H1 (cell line): ENCODE measurements around the gene LCN10. TPM values are rescaled to one million over a fixed set of nuclear protein-coding genes. Genes with fewer than 3 reads are reported as not detected.

Experiments
- CTCF ChIA-PET: fragments of 300-600 bp; sonication (Branson Sonifier 250); formaldehyde crosslinking; loops from one replicate; lab custom pipeline; 2021; ENCODE audit not compliant: partially characterized antibody; lab: Charles Lee
- POLR2A ChIA-PET: fragments of 300-600 bp; sonication (Branson Sonifier 250); formaldehyde crosslinking; loops from one replicate; lab custom pipeline; 2021; ENCODE audit warnings: inconsistent platforms; ENCODE audit not compliant: partially characterized antibody; lab: Charles Lee
- DNase-seq, 2 experiments: peaks; one replicate each; pipeline versions ENCODE4 v3.0.0 to v3.0.0-alpha.2; 2010 to 2022; ENCODE audit warnings: low spot score in 2 of 2, low read depth in 1 of 2, mixed read lengths in 1 of 2
- FAIRE-seq: peaks from 2 replicates; lab custom pipeline; 2011; peaks lifted over from hg19 to GRCh38; lab: Jason Lieb, UNC
- H2AFZ ChIP-seq: 2 replicates; pipeline ENCODE4 v1.8.1; 2012; ENCODE audit warnings: low read length, inconsistent platforms
- H2AK5ac ChIP-seq: 2 replicates; pipeline ENCODE4 v1.6.1; 2013; ENCODE audit warnings: low read depth, low read length
- H2BK120ac ChIP-seq: replicated peaks from 2 replicates; pipeline ENCODE3; 2013; ENCODE audit warnings: low read depth, low read length, inconsistent platforms
- H2BK12ac ChIP-seq: 2 replicates; pipeline ENCODE4 v1.6.1; 2013; ENCODE audit warnings: low read depth, low read length
- H2BK15ac ChIP-seq: 2 replicates; pipeline ENCODE4 v1.6.1; 2013; ENCODE audit warnings: low read length
- H2BK20ac ChIP-seq: 2 replicates; pipeline ENCODE4 v1.6.1; 2013; ENCODE audit warnings: low read length
- H2BK5ac ChIP-seq: 2 replicates; pipeline ENCODE4 v1.6.1; 2013; ENCODE audit warnings: low read depth, low read length
- H3K14ac ChIP-seq: 2 replicates; pipeline ENCODE4 v1.6.1; 2013; ENCODE audit warnings: inconsistent platforms; ENCODE audit not compliant: insufficient read length
- H3K18ac ChIP-seq: 2 replicates; pipeline ENCODE4 v1.6.1; 2013; ENCODE audit warnings: low read length; ENCODE audit errors: extremely low read depth
- H3K23ac ChIP-seq: 2 replicates; pipeline ENCODE4 v1.6.1; 2013; ENCODE audit warnings: inconsistent platforms; ENCODE audit not compliant: insufficient read length
- H3K23me2 ChIP-seq: 2 replicates; pipeline ENCODE4 v1.6.1; 2013; ENCODE audit warnings: low read depth, low read length
- H3K27ac ChIP-seq: 2 replicates; pipeline ENCODE4 v1.6.1; 2011; ENCODE audit warnings: low read depth, low read length, inconsistent platforms
- H3K27me3 ChIP-seq, 4 experiments: replicated peaks in 1 of 4; 1 replicate in 1 of 4; 2 replicates in 3 of 4; pipeline versions ENCODE4 v1.6.1 to v1.8.1; 2011 to 2013; ENCODE audit warnings: low read length in 3 of 4, mild to moderate bottlenecking in 3 of 4, inconsistent platforms in 2 of 4, mixed read lengths in 2 of 4, moderate library complexity in 1 of 4; ENCODE audit not compliant: control insufficient read depth in 3 of 4, insufficient read depth in 3 of 4; ENCODE audit errors: extremely low read depth in 1 of 4
- H3K36me3 ChIP-seq, 4 experiments: 2 replicates each; pipeline versions ENCODE4 v1.6.1 to v1.8.1; 2011 to 2013; ENCODE audit warnings: mild to moderate bottlenecking in 4 of 4, low read length in 3 of 4, moderate library complexity in 2 of 4, control low read depth in 1 of 4, inconsistent platforms in 1 of 4; ENCODE audit not compliant: insufficient read depth in 4 of 4, control insufficient read depth in 2 of 4
- H3K4ac ChIP-seq: replicated peaks from 2 replicates; pipeline ENCODE3; 2013; ENCODE audit warnings: low read length, low read depth, mixed read lengths, inconsistent platforms; ENCODE audit not compliant: insufficient read length
- H3K4me1 ChIP-seq, 4 experiments: replicated peaks in 1 of 4; 1 replicate in 1 of 4; 2 replicates in 3 of 4; pipeline versions ENCODE4 v1.6.1 to v1.8.1; 2011 to 2013; ENCODE audit warnings: low read length in 3 of 4, inconsistent platforms in 2 of 4, mixed read lengths in 1 of 4; ENCODE audit not compliant: insufficient read depth in 4 of 4, control insufficient read depth in 3 of 4
- H3K4me2 ChIP-seq, 2 experiments: 2 replicates each; pipeline versions ENCODE4 v1.6.1 to v1.8.1; 2011 to 2013; ENCODE audit warnings: low read depth in 2 of 2, low read length in 2 of 2, control low read depth in 1 of 2, inconsistent platforms in 1 of 2, mild to moderate bottlenecking in 1 of 2; ENCODE audit not compliant: insufficient read depth in 1 of 2
- H3K4me3 ChIP-seq, 4 experiments: fragments of 200-600, 300-600 bp in 1 of 4; sonication (generic), shearing (Covaris generic), sonication (Bioruptor Twin) in 1 of 4; 2 replicates each; pipeline versions ENCODE4 v1.5.1 to v1.8.1; 2011 to 2016; ENCODE audit warnings: low read length in 4 of 4, low read depth in 3 of 4, control low read depth in 2 of 4, inconsistent platforms in 2 of 4, mild to moderate bottlenecking in 2 of 4, mixed read lengths in 1 of 4, moderate library complexity in 1 of 4; ENCODE audit not compliant: insufficient read depth in 2 of 4; ENCODE audit errors: extremely low read depth in 1 of 4
- H3K56ac ChIP-seq: replicated peaks from 2 replicates; pipeline ENCODE3; 2013; ENCODE audit warnings: low read depth, mild to moderate bottlenecking, mixed read lengths, low read length, inconsistent platforms; ENCODE audit not compliant: insufficient read length
- H3K79me1 ChIP-seq: 2 replicates; pipeline ENCODE4 v1.6.1; 2013; ENCODE audit warnings: low read depth, low read length, control low read depth
- H3K79me2 ChIP-seq, 2 experiments: 2 replicates each; pipeline versions ENCODE4 v1.6.1 to v1.8.1; 2012 to 2013; ENCODE audit warnings: low read length in 2 of 2, mild to moderate bottlenecking in 2 of 2, inconsistent platforms in 1 of 2; ENCODE audit not compliant: insufficient read depth in 2 of 2, control insufficient read depth in 1 of 2
- H3K9ac ChIP-seq, 4 experiments: replicated peaks in 1 of 4; 1 replicate in 1 of 4; 2 replicates in 3 of 4; pipeline versions ENCODE4 v1.6.1 to v1.8.1; 2011 to 2013; ENCODE audit warnings: low read depth in 3 of 4, low read length in 3 of 4, control low read depth in 2 of 4, mild to moderate bottlenecking in 2 of 4, moderate library complexity in 2 of 4, inconsistent platforms in 1 of 4; ENCODE audit errors: extremely low read depth in 1 of 4
- H3K9me3 ChIP-seq, 2 experiments: 2 replicates each; pipeline versions ENCODE4 v1.6.1 to v1.8.1; 2012 to 2013; ENCODE audit warnings: mild to moderate bottlenecking in 2 of 2, moderate library complexity in 2 of 2, control low read depth in 1 of 2, inconsistent platforms in 1 of 2, low read depth in 1 of 2, low read length in 1 of 2, mixed read lengths in 1 of 2; ENCODE audit not compliant: insufficient read depth in 2 of 2
- H4K20me1 ChIP-seq, 2 experiments: replicated peaks in 1 of 2; 2 replicates each; pipeline versions ENCODE3 to v1.8.1; 2011 to 2013; ENCODE audit warnings: inconsistent platforms in 2 of 2, low read length in 2 of 2, mild to moderate bottlenecking in 1 of 2; ENCODE audit not compliant: insufficient read depth in 2 of 2, control insufficient read depth in 1 of 2
- H4K5ac ChIP-seq: 2 replicates; pipeline ENCODE4 v1.6.1; 2013; ENCODE audit warnings: low read length, low read depth, mixed read lengths, inconsistent platforms; ENCODE audit not compliant: insufficient read length
- H4K8ac ChIP-seq: 2 replicates; pipeline ENCODE4 v1.8.0; 2013; ENCODE audit warnings: mild to moderate bottlenecking, moderate library complexity, low read length, inconsistent platforms; ENCODE audit not compliant: insufficient read depth; ENCODE audit errors: extremely low read depth
- H4K91ac ChIP-seq: replicated peaks from 2 replicates; pipeline ENCODE3; 2013; ENCODE audit warnings: low read length, mixed read lengths, inconsistent platforms; ENCODE audit not compliant: insufficient read length
- BRCA1 ChIP-seq: IDR thresholded peaks from 2 replicates; pipeline ENCODE4 v1.6.1; 2012; ENCODE audit warnings: low read depth, low read length, improper control_type of control experiment
- CBX8 ChIP-seq: fragments of 300-800, 300-1000 bp; sonication (generic); IDR thresholded peaks from 2 replicates; pipeline ENCODE4 v1.7.1; 2016; ENCODE audit warnings: low read depth, low read length, borderline replicate concordance
- CEBPB ChIP-seq: IDR thresholded peaks from 2 replicates; pipeline ENCODE4 v1.6.1; 2012; ENCODE audit warnings: low read depth, low read length
- CHD1 ChIP-seq: IDR thresholded peaks from 2 replicates; pipeline ENCODE4 v1.6.1; 2012; ENCODE audit warnings: low read depth, low read length, improper control_type of control experiment
- CTBP2 ChIP-seq: IDR thresholded peaks from 2 replicates; pipeline ENCODE4 v1.7.0; 2011; ENCODE audit warnings: borderline replicate concordance, mild to moderate bottlenecking, moderate library complexity, mixed read lengths, low read length; ENCODE audit not compliant: insufficient read depth, insufficient read length
- HDAC6 ChIP-seq: IDR thresholded peaks from one replicate; pipeline ENCODE4 v1.7.1; 2012; ENCODE audit warnings: low read depth, mild to moderate bottlenecking, inconsistent platforms, low read length, moderate library complexity
- JUND ChIP-seq: IDR thresholded peaks from 2 replicates; pipeline ENCODE4 v1.6.1; 2011; ENCODE audit warnings: mild to moderate bottlenecking, improper control_type of control experiment, low read length
- TAF7 ChIP-seq: optimal IDR thresholded peaks from 2 replicates; pipeline ENCODE3; 2011; ENCODE audit warnings: low read depth, mild to moderate bottlenecking, inconsistent platforms, low read length, moderate library complexity, borderline replicate concordance
- TEAD4 ChIP-seq: IDR thresholded peaks from 2 replicates; pipeline ENCODE4 v1.6.1; 2012; ENCODE audit warnings: low read depth, low read length, inconsistent platforms, mixed read lengths
- WGBS, 2 experiments: shearing (Covaris generic) in 1 of 2; methylation state at CpG; one replicate each; pipeline versions ENCODE4 v1.1.6 to v1.1.7; 2013 to 2015; ENCODE audit warnings: low lambda C conversion rate in 2 of 2, mixed read lengths in 2 of 2, inconsistent platforms in 1 of 2, low coverage in 1 of 2, missing lambda C conversion rate in 1 of 2; ENCODE audit not compliant: insufficient replicate concordance in 2 of 2, insufficient coverage in 1 of 2, insufficient read length in 1 of 2; ENCODE audit errors: extremely low coverage in 1 of 2, missing lambda C conversion rate in 1 of 2; 5-methylcytosine and 5-hydroxymethylcytosine counted together
- polyA plus RNA-seq, 7 experiments: library from polyadenylated mRNA; depleted of rRNA in 3 of 7; stranded (reverse) in 5 of 7; unstranded in 2 of 7; fragments of >200 nt in 5 of 7; fragments of 200-250 nt in 2 of 7; gene quantifications; 1 replicate in 5 of 7; 2 replicates in 1 of 7; 4 replicates in 1 of 7; pipeline versions ENCODE4 v1.2.1 to v1.2.3, GENCODE V29; 2011 to 2013; ENCODE audit warnings: missing spikeins in 2 of 7, mixed read lengths in 2 of 7
- total RNA-seq: library from RNA; stranded (reverse); fragmentation: NEBNext Ultra II Directional; extraction: Animal tissue kit (Norgen Biotek cat#: 25700); gene quantifications from 2 replicates; pipeline ENCODE4 v1.2.1, GENCODE V29; 2021
- TF ChIP-seq, protein P1 (sequence below), 3 experiments: IDR thresholded peaks; 1 replicate in 2 of 3; 2 replicates in 1 of 3; pipeline versions ENCODE4 v1.5.1 to v1.6.1; 2011; ENCODE audit warnings: low read length in 3 of 3, mild to moderate bottlenecking in 3 of 3, inconsistent platforms in 2 of 3, low read depth in 1 of 3, moderate library complexity in 1 of 3; ENCODE audit not compliant: insufficient read depth in 1 of 3; ENCODE audit errors: control extremely low read depth in 1 of 3
- TF ChIP-seq, protein P2 (sequence below): IDR thresholded peaks from 2 replicates; pipeline ENCODE4 v1.6.1; 2012; ENCODE audit warnings: inconsistent platforms

The LCN10 gene
- total and polyA plus RNA-seq, 2 of the 8 experiments (the other 6 are each of a cell fraction or from before 2014, with no cell fraction given), result 2.6 to 2.8 TPM

DNA sequence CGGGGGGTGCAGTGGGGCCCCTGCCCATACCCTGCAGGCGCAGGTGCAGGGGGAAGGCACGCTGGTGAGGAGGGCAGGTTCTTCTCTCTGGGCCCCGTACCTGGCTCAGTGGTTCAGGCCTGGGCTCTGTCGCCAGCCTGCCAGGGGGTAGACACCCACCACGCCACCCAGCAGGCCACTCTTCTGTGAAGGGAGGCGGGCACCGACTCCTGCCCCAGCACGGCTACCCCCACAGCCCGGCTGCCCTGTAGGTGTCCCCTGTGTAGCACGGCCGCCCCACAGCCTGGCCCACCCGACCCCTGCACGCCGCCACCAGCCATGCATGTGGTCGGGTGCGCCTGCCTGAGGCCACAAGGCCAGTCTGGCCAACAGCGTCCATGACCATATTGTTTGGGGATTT, 3.9 kb upstream of the LCN10 start:
- H2AFZ ChIP-seq, result no peak overlapping the region
- no peak overlapping the region for H2BK20ac ChIP-seq
- no peaks in the 10 kb centered on the region for H3K36me3 ChIP-seq
- WGBS, 2 experiments, result 90% methylated on average over 13 of the region's 18 CpGs; no CpG with 5 or more reads in 1 of the 2 experiments
- no peak overlapping the region for H3K56ac ChIP-seq
- ChIA-PET POLR2A (interaction anchor here (11.7 kb wide), 1 partner anchor 17 kb away, joined by 137 read pairs; no protein-coding TSS in a partner anchor), CTCF (interaction anchor here (2.3 kb wide), 1 partner anchor 75 kb away, joined by 5 read pairs; no protein-coding TSS in a partner anchor)
- H3K23ac ChIP-seq, result no peak overlapping the region
- H3K14ac ChIP-seq, result no peak overlapping the region
- no peak overlapping the region for H3K9ac ChIP-seq
- no peaks in the 10 kb centered on the region for H3K79me1 ChIP-seq
- no peak overlapping the region for H2AK5ac ChIP-seq
- H2BK15ac ChIP-seq, result no peak overlapping the region
- peak overlapping the region; percentile 25; the same call in 1 of the 2 replicates for H4K8ac ChIP-seq
- H3K79me2 ChIP-seq, result no peaks in the 10 kb centered on the region
- H3K27ac ChIP-seq, result no peak overlapping the region
- H4K5ac ChIP-seq, result no peak overlapping the region
- no peak overlapping the region for H2BK120ac ChIP-seq
- H3K18ac ChIP-seq, result no peak overlapping the region
- no peaks in the 10 kb centered on the region for H4K20me1 ChIP-seq
- H2BK5ac ChIP-seq, result no peak overlapping the region
- no peak overlapping the region for H4K91ac ChIP-seq
- peaks cover 0 to 14% (median 8%) of the 10 kb centered on the region in 4 experiments; a peak in 6 of 7 replicates for H3K4me1 ChIP-seq
- H3K27me3 ChIP-seq, result peaks cover 0 to 4% (median 0%) of the 10 kb centered on the region in 4 experiments; a peak in 2 of 7 replicates
- H3K4me2 ChIP-seq, result no peak overlapping the region
- H3K23me2 ChIP-seq, result no peaks in the 10 kb centered on the region; the same call in 1 of the 2 replicates
- H3K4ac ChIP-seq, result no peak overlapping the region
- no peak overlapping the region for H3K4me3 ChIP-seq
- H2BK12ac ChIP-seq, result no peak overlapping the region
- peaks cover 0 to 3% of the 10 kb centered on the region in 2 experiments; a peak in 1 of 4 replicates for H3K9me3 ChIP-seq
- no peak for FAIRE-seq
- no peak for DNase-seq
- TF ChIP-seq CBX8 (no peak), CTBP2 (no peak), CEBPB (no peak), TAF7 (no peak), JUND (no peak), HDAC6 (no peak), TEAD4 (no peak), BRCA1 (no peak), CHD1 (no peak)
- TF ChIP-seq, protein P1, sequence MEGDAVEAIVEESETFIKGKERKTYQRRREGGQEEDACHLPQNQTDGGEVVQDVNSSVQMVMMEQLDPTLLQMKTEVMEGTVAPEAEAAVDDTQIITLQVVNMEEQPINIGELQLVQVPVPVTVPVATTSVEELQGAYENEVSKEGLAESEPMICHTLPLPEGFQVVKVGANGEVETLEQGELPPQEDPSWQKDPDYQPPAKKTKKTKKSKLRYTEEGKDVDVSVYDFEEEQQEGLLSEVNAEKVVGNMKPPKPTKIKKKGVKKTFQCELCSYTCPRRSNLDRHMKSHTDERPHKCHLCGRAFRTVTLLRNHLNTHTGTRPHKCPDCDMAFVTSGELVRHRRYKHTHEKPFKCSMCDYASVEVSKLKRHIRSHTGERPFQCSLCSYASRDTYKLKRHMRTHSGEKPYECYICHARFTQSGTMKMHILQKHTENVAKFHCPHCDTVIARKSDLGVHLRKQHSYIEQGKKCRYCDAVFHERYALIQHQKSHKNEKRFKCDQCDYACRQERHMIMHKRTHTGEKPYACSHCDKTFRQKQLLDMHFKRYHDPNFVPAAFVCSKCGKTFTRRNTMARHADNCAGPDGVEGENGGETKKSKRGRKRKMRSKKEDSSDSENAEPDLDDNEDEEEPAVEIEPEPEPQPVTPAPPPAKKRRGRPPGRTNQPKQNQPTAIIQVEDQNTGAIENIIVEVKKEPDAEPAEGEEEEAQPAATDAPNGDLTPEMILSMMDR (IDR thresholded peaks at IDR 0.05; ENCODE audit: control extremely low read depth in 1 of 3, insufficient read depth in 1 of 3, low read depth in 1 of 3, low read length in 3 of 3), result no peak
- TF ChIP-seq, protein P2, sequence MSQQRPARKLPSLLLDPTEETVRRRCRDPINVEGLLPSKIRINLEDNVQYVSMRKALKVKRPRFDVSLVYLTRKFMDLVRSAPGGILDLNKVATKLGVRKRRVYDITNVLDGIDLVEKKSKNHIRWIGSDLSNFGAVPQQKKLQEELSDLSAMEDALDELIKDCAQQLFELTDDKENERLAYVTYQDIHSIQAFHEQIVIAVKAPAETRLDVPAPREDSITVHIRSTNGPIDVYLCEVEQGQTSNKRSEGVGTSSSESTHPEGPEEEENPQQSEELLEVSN, result no peak
